ENCODE results near the gene C22orf39. TPM values are rescaled to one million over a fixed set of nuclear protein-coding genes. Genes with fewer than 3 reads are reported as not detected.

Gene C22orf39
- total RNA-seq, 1 experiment from 2014 or later, result 26.5 TPM

GRCh38 chr22:19455585-19456370 is 8.3 kb upstream of the C22orf39 start (continued):
- TF ChIP-seq GTF2I (CRISPR knock-in tag; conservative IDR thresholded peaks at IDR 0.05), result no peak
- TF ChIP-seq E2F5 (CRISPR knock-in tag; IDR thresholded peaks at IDR 0.05), result no peak
- no peak for TF ChIP-seq ZSCAN18 (CRISPR knock-in tag; IDR thresholded peaks at IDR 0.05)
- no peak for TF ChIP-seq E2F1 (CRISPR knock-in tag; IDR thresholded peaks at IDR 0.05)
- TF ChIP-seq FOXK1 (CRISPR knock-in tag; IDR thresholded peaks at IDR 0.05), result no peak
- TF ChIP-seq PREB (CRISPR knock-in tag; IDR thresholded peaks at IDR 0.05; ENCODE audit: borderline replicate concordance), result no peak

GRCh38 chr22:19455033-19455432 is 7.5 kb upstream of the C22orf39 start:
- Mint-ChIP-seq H3K27me3 (ENCODE audit: low read depth) (no peaks in the 10 kb centered on the region), H3K27ac (no peak overlapping the region), H3K36me3 (peaks cover 59% of the 10 kb centered on the region), H3K4me1 (0 out of 2 replicates have a peak, but pooled peaks cover 4% of the 10 kb centered on the region), H3K4me3 (no peak overlapping the region), H3K9me3 (no peaks in the 10 kb centered on the region)
- POLR2A ChIA-PET, result no interaction called here
- DNase-seq (ENCODE audit: low spot score) (no peak), ATAC-seq (no peak)
- CTCF ChIA-PET, result no interaction called here
- TF ChIP-seq ZNF671 (CRISPR knock-in tag; IDR thresholded peaks at IDR 0.05) (no peak), JAZF1 (CRISPR knock-in tag; IDR thresholded peaks at IDR 0.05) (no peak), MAX (CRISPR knock-in tag; IDR thresholded peaks at IDR 0.05) (no peak), CTCF (IDR thresholded peaks at IDR 0.05) (no peak), JUN (CRISPR knock-in tag; IDR thresholded peaks at IDR 0.05) (no peak), ETV6 (CRISPR knock-in tag; IDR thresholded peaks at IDR 0.05) (no peak), ERG (CRISPR knock-in tag; IDR thresholded peaks at IDR 0.05) (no peak), ZNF121 (CRISPR knock-in tag; IDR thresholded peaks at IDR 0.05) (no peak), NR3C1 (CRISPR knock-in tag; conservative IDR thresholded peaks at IDR 0.05; ENCODE audit: low read depth) (no peak), NFATC4 (CRISPR knock-in tag; IDR thresholded peaks at IDR 0.05) (no peak), ATF6 (CRISPR knock-in tag; IDR thresholded peaks at IDR 0.05) (no peak), RELA (CRISPR knock-in tag; IDR thresholded peaks at IDR 0.05; ENCODE audit: borderline replicate concordance) (no peak), MXD4 (CRISPR knock-in tag; IDR thresholded peaks at IDR 0.05; ENCODE audit: borderline replicate concordance) (no peak), TEAD1 (CRISPR knock-in tag; IDR thresholded peaks at IDR 0.05) (no peak), ZNF396 (CRISPR knock-in tag; IDR thresholded peaks at IDR 0.05; ENCODE audit: borderline replicate concordance) (no peak)
